ENCODE data around the gene ANO1. TPM values are rescaled to one million over a fixed set of nuclear protein-coding genes. Genes with fewer than 3 reads are reported as not detected.
A peak's percentile ranks its signal among the peaks of the same experiment; 100 is the strongest.

Gene ANO1
- total RNA-seq, 4 donors from 2014 or later, result 25.3 to 107 (median 48.8) TPM

- 86% methylated on average over 7 of the region's 7 CpGs for WGBS
- Histone ChIP-seq H3K4me3 (no peak overlapping the region), H3K4me1 (no peaks in the 10 kb centered on the region), H3K9me3 (no peaks in the 10 kb centered on the region), H3K27me3 (peaks cover 0 to 17% (median 0%) of the 10 kb centered on the region in 4 donors), H3K27ac (replicated peaks in 1 of 4) (peak overlapping the region in 1 of 4 donors; percentile 6), H3K36me3 (no peaks in the 10 kb centered on the region)
- DNase-seq (ENCODE audit: extremely low spot score), result no peak
- TF ChIP-seq POLR2AphosphoS5 (IDR thresholded peaks at IDR 0.05), result no peak
- no peak for TF ChIP-seq EP300 (IDR thresholded peaks at IDR 0.05)
- no peak for TF ChIP-seq POLR2A (IDR thresholded peaks at IDR 0.05; ENCODE audit: low read depth)
- TF ChIP-seq CTCF (IDR thresholded peaks at IDR 0.05), result no peak
- intact Hi-C loops (cut with DNase I), result no loop called here
Observed at GRCh38 chr11:70117567-70118145, 39.5 kb downstream of the ANO1 start.

DNA sequence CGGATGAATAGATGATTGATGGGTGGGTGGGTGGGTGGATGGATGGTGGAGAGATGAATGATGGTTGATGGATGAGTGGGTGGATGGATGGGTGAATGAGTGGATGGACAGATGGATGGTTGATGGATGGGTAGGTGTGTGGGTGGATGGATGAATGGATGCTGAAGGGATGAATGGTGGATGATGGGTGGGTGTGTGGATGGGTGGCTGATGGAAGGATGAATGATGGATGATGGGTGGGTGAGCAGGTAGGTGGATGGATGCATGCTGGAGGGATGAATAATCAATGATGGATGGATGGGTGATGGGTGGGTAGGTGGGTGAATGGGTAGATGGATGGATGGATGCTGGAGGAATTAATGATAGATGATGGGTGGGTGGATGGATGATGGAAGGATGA is 40.5 kb downstream of the ANO1 start:
- H3K27ac ChIP-seq (replicated peaks in 1 of 4), result no peak overlapping the region
- H3K27me3 ChIP-seq, result peaks cover 0 to 17% (median 0%) of the 10 kb centered on the region in 4 donors
- H3K36me3 ChIP-seq, result no peaks in the 10 kb centered on the region
- H3K4me1 ChIP-seq, result no peaks in the 10 kb centered on the region
- intact Hi-C loops (cut with DNase I), result no loop called here
- TF ChIP-seq POLR2AphosphoS5 (IDR thresholded peaks at IDR 0.05) (no peak), CTCF (IDR thresholded peaks at IDR 0.05) (no peak), EP300 (IDR thresholded peaks at IDR 0.05) (no peak), POLR2A (IDR thresholded peaks at IDR 0.05; ENCODE audit: low read depth) (no peak)
- no peaks in the 10 kb centered on the region for H3K9me3 ChIP-seq
- DNase-seq (ENCODE audit: extremely low spot score), result no peak
- H3K4me3 ChIP-seq, result no peak overlapping the region
- 96% methylated on average over 1 of the region's 1 CpG for WGBS

DNA sequence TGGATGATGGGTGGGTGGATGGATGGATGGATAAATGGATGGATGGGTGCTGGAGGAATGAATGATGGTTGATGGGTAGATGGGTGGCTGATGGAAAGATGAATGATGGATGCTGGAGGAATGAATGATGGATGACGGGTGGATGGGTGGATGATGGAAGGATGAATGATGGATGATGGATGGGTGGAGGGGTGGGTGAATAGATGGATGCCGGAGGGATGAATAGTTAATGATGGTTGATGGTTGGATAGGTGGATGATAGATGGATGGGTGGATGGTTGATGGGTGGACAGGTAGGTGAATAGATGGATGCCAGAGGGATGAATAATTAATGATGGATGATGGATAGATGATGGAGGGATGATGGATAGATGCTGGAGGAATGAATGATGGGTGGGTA is 41.4 kb downstream of the ANO1 start:
- peaks cover 0 to 12% (median 0%) of the 10 kb centered on the region in 4 donors for H3K27me3 ChIP-seq
- TF ChIP-seq POLR2A (IDR thresholded peaks at IDR 0.05; ENCODE audit: low read depth) (no peak), EP300 (IDR thresholded peaks at IDR 0.05) (no peak)
- no peak overlapping the region for H3K4me3 ChIP-seq
- no peak for DNase-seq (ENCODE audit: extremely low spot score)
- intact Hi-C loops (cut with DNase I), result no loop called here
- H3K36me3 ChIP-seq, result no peaks in the 10 kb centered on the region
- H3K9me3 ChIP-seq, result no peaks in the 10 kb centered on the region
- H3K4me1 ChIP-seq, result no peaks in the 10 kb centered on the region
- no peak overlapping the region for H3K27ac ChIP-seq (replicated peaks in 1 of 4)
- 96% methylated on average over 2 of the region's 2 CpGs for WGBS

- TF ChIP-seq EP300 (IDR thresholded peaks at IDR 0.05) (no peak), POLR2AphosphoS5 (IDR thresholded peaks at IDR 0.05) (no peak), POLR2A (IDR thresholded peaks at IDR 0.05; ENCODE audit: low read depth) (no peak), CTCF (IDR thresholded peaks at IDR 0.05) (no peak)
- DNase-seq (ENCODE audit: extremely low spot score), result no peak
- Histone ChIP-seq H3K27ac (replicated peaks in 1 of 4) (no peak overlapping the region), H3K4me3 (no peak overlapping the region), H3K4me1 (no peaks in the 10 kb centered on the region), H3K36me3 (no peaks in the 10 kb centered on the region), H3K27me3 (peaks cover 0 to 12% (median 0%) of the 10 kb centered on the region in 4 donors), H3K9me3 (no peaks in the 10 kb centered on the region)
- 83% methylated on average over 11 of the region's 11 CpGs for WGBS
- intact Hi-C loops (cut with DNase I), result no loop called here
Observed at GRCh38 chr11:70120674-70121073, 42.6 kb downstream of the ANO1 start.

DNA sequence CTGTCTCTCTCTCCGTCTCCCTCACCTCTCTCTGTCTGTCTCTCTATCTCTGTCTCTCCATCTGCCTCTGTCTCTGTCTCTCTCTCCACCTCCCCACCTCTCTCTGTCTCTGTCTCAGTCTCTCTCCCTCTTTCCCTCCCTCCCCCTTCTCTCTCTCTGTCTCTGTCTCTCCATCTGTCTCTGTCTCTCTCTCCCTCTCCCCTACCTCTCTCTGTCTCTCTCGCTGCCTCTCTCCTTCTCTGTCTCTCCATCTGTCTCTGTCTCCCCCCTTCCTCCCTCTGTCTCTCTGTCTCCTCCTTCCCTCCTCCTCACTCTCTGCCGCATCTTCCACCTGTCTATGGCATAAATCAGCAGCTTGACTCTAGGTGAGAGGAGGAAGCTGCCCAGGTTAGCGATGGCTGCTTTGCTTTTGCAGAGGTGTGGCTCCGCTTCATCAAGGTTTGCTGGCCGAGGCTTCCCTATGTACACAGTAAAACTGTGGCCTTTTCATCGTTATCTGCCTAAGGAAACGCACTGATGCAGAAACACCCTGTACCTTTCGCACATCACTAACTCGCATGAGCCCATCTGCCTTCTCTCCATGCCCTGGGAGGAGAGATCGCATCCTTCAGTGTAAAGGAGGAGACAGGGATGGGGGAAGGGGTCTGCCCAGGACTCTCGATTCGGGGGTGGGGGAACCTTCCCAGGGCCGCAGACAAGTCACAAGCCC is 44.5 kb downstream of the ANO1 start:
- no peak for TF ChIP-seq POLR2AphosphoS5 (IDR thresholded peaks at IDR 0.05)
- no peak for TF ChIP-seq CTCF (IDR thresholded peaks at IDR 0.05)
- peaks cover 0 to 3% (median 0%) of the 10 kb centered on the region in 4 donors for H3K4me1 ChIP-seq
- H3K27me3 ChIP-seq, result peaks cover 0 to 10% (median 0%) of the 10 kb centered on the region in 4 donors
- WGBS, result 81% methylated on average over 10 of the region's 14 CpGs
- no peaks in the 10 kb centered on the region for H3K36me3 ChIP-seq
- no peak overlapping the region for H3K4me3 ChIP-seq
- no peak overlapping the region for H3K27ac ChIP-seq (replicated peaks in 1 of 4)
- DNase-seq (ENCODE audit: extremely low spot score), result no peak
- H3K9me3 ChIP-seq, result no peaks in the 10 kb centered on the region
- intact Hi-C loops (cut with DNase I), result no loop called here

Data from esophagus muscularis mucosa (tissue), 4 donors.